Large intestine (tissue), 3 donors: ENCODE measurements around the gene SFT2D3. TPM values are rescaled to one million over a fixed set of nuclear protein-coding genes. Genes with fewer than 3 reads are reported as not detected.

Source experiments
- DNase-seq, 2 donors: peaks; one replicate each; pipeline versions ENCODE4 v3.0.0 to v3.0.0-alpha.2; 2013
- H3K27ac ChIP-seq: one replicate; pipeline ENCODE4 v1.5.1; 2013; ENCODE audit warnings: low read length
- H3K27me3 ChIP-seq: 2 replicates; pipeline ENCODE4 v1.6.1; 2013; ENCODE audit warnings: low read length; ENCODE audit not compliant: control insufficient read depth, insufficient read depth
- H3K36me3 ChIP-seq: 2 replicates; pipeline ENCODE4 v1.6.1; 2013; ENCODE audit warnings: low read length; ENCODE audit not compliant: control insufficient read depth, insufficient read depth
- H3K4me1 ChIP-seq: one replicate; pipeline ENCODE4 v1.6.1; 2013; ENCODE audit warnings: low read length; ENCODE audit not compliant: control insufficient read depth, insufficient read depth
- H3K4me3 ChIP-seq: one replicate; pipeline ENCODE4 v1.5.1; 2013; ENCODE audit warnings: low read length
- H3K9me3 ChIP-seq: one replicate; pipeline ENCODE4 v1.6.1; 2013; ENCODE audit warnings: mild to moderate bottlenecking, low read depth, low read length, moderate library complexity; ENCODE audit not compliant: control insufficient read depth
- WGBS: methylation state at CpG from one replicate; pipeline ENCODE4 v1.1.5; 2013; ENCODE audit warnings: low lambda C conversion rate; ENCODE audit not compliant: insufficient coverage; 5-methylcytosine and 5-hydroxymethylcytosine counted together
- polyA plus RNA-seq: library from polyadenylated mRNA; unstranded; fragments of 120-200 nt; gene quantifications from one replicate; pipeline ENCODE4 v1.2.1, GENCODE V29; 2013

SFT2D3 gene
- polyA plus RNA-seq, 1 donor = not detected

GRCh38 chr2:127753374-127753773, 52.1 kb downstream of the SFT2D3 start:
- Histone ChIP-seq H3K36me3 (peaks cover 9% of the 10 kb centered on the region), H3K27ac (no peak overlapping the region), H3K4me3 (no peak overlapping the region), H3K4me1 (no peaks in the 10 kb centered on the region), H3K27me3 (no peaks in the 10 kb centered on the region), H3K9me3 (no peaks in the 10 kb centered on the region)
- DNase-seq = no peak

- DNase-seq = no peak
- H3K4me3 ChIP-seq = no peak overlapping the region
- no peaks in the 10 kb centered on the region for H3K9me3 ChIP-seq
- H3K27ac ChIP-seq = no peak overlapping the region
- WGBS = 90% methylated on average over 3 of the region's 8 CpGs
- no peaks in the 10 kb centered on the region for H3K4me1 ChIP-seq
- H3K27me3 ChIP-seq = no peaks in the 10 kb centered on the region
- H3K36me3 ChIP-seq = peaks cover 7% of the 10 kb centered on the region
Measured at GRCh38 chr2:127754186-127754585, 52.9 kb downstream of the SFT2D3 start.

Other genes with a start within 250 kb of the SFT2D3 start
- 53.1 TPM for gene IWS1, start 175.0 kb upstream of the SFT2D3 start, polyA plus RNA-seq
- gene MYO7B, start 165.8 kb upstream of the SFT2D3 start, polyA plus RNA-seq = 254 TPM
- gene GPR17, start 55.3 kb upstream of the SFT2D3 start, polyA plus RNA-seq = 1.5 TPM
- gene LIMS2, start 26.0 kb upstream of the SFT2D3 start, polyA plus RNA-seq = 25.0 TPM
- gene WDR33, start 109.7 kb downstream of the SFT2D3 start, polyA plus RNA-seq = 41.5 TPM
- 28.0 TPM for gene POLR2D, start 156.7 kb downstream of the SFT2D3 start, polyA plus RNA-seq
- gene AMMECR1L, start 184.5 kb downstream of the SFT2D3 start, polyA plus RNA-seq = 15.4 TPM